T-helper 1 cell (primary cell): ENCODE data around the gene ZBTB40.

Source experiments
- DNase-seq, 5 donors: peaks; one replicate each; pipeline ENCODE4 v3.0.0-alpha.2; 2012 to 2020
- total RNA-seq, 4 donors: gene quantifications; one replicate each; lab custom pipeline; 2026; lab: John Stamatoyannopoulos, UW

The ZBTB40 gene, protein sequence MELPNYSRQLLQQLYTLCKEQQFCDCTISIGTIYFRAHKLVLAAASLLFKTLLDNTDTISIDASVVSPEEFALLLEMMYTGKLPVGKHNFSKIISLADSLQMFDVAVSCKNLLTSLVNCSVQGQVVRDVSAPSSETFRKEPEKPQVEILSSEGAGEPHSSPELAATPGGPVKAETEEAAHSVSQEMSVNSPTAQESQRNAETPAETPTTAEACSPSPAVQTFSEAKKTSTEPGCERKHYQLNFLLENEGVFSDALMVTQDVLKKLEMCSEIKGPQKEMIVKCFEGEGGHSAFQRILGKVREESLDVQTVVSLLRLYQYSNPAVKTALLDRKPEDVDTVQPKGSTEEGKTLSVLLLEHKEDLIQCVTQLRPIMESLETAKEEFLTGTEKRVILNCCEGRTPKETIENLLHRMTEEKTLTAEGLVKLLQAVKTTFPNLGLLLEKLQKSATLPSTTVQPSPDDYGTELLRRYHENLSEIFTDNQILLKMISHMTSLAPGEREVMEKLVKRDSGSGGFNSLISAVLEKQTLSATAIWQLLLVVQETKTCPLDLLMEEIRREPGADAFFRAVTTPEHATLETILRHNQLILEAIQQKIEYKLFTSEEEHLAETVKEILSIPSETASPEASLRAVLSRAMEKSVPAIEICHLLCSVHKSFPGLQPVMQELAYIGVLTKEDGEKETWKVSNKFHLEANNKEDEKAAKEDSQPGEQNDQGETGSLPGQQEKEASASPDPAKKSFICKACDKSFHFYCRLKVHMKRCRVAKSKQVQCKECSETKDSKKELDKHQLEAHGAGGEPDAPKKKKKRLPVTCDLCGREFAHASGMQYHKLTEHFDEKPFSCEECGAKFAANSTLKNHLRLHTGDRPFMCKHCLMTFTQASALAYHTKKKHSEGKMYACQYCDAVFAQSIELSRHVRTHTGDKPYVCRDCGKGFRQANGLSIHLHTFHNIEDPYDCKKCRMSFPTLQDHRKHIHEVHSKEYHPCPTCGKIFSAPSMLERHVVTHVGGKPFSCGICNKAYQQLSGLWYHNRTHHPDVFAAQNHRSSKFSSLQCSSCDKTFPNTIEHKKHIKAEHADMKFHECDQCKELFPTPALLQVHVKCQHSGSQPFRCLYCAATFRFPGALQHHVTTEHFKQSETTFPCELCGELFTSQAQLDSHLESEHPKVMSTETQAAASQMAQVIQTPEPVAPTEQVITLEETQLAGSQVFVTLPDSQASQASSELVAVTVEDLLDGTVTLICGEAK
- total RNA-seq, result 127 to 273 (median 231) reads per million in 4 donors

DNA sequence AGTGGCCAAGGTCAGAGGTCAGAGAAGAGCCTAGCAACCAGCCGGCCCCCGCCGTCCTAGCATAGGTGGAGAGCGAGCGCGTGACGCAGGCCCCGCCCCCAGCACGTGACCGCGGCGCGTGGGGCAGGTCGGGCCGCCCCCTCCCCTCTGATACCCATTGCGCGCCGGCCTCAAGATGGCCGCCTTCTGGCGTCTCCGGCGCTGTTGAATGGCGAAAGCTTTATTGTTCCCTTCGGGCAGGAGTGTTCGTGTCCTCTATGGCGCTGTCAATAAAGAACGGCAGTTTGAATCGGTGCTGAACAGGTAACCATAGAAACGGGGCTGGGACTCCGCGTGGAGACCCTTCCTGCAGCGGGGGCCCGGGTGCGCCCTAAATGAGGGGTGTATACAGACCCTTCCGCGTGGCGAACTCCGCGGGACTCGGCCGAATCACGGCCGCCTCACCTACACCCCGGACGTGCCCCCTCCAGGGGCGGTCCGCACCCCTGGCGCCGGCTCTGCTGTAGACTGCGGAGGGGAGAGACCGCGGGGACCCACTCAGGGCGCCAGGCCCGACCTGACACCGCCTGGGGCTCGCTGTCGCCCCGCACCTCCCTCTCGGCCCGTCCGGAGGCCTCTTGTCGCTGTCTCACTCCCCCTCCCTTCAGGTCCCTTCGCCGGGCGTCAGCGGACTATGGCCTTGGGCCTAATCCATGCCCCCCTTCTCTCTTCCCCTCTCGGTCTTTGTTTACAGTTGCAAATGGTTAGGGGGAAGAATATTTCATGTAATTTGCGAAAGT is at the start of gene ZBTB40:
Gene ZBTB40, plus strand, starts transcription at position 150 of the 779 bp plus-strand sequence. CDS start 38,098 bp downstream, outside the sequence.
- DNase-seq, result peak; percentile 86 to 96 (median 92)

DNA sequence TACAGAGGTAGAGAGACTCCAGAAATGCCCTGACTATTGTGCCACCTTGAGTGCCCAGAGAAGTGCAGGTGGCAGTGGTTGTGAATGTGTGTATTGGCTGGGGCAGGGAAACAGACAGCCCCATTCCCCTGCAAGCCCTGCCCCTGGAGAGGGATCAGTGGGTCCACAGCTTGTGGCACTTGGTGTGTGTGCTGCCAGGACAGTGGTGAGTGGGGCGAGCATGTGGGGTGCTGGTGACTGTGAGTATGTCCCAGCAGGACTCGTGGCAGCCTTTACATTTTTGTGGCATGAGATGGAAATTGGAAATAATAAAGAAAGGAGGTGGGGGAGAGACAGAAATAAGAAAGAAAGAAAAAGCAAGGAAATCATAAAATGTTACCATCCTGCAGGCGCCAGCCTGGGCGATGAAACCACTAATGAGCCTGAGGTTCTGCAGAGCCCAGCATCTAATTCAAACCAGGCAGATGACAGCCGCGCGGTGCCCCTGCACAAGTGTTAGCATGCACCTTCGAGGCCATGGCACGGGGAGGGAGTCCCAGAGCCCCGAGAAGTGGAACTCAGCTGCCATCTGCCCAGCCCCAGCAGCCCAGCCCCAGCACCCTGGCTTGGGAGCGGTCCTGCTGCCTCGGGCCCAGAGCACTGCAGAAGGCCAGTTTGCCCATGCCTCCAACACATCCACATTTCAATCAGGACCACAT is 49.1 kb upstream of the ZBTB40 start:
- DNase-seq, result no peak

DNA sequence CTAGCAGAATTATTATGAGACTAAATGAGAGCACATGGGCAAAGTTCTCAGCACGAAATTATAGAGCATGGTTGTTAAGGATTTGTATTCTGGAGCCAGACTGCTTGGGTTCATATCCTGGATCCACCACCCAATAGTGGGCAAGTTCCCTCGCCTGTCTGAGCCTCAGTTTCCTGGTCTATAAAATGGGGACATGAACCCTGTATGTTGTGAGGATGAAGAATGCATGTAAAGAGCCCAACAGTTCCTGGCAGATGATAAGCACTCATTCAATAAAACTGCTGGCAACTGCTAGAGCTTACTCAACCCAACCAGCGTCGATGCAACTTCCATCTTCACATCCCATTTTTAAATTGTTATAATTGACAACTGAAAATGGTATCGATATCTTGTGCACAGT is 47.2 kb upstream of the ZBTB40 start:
- no peak for DNase-seq

DNA sequence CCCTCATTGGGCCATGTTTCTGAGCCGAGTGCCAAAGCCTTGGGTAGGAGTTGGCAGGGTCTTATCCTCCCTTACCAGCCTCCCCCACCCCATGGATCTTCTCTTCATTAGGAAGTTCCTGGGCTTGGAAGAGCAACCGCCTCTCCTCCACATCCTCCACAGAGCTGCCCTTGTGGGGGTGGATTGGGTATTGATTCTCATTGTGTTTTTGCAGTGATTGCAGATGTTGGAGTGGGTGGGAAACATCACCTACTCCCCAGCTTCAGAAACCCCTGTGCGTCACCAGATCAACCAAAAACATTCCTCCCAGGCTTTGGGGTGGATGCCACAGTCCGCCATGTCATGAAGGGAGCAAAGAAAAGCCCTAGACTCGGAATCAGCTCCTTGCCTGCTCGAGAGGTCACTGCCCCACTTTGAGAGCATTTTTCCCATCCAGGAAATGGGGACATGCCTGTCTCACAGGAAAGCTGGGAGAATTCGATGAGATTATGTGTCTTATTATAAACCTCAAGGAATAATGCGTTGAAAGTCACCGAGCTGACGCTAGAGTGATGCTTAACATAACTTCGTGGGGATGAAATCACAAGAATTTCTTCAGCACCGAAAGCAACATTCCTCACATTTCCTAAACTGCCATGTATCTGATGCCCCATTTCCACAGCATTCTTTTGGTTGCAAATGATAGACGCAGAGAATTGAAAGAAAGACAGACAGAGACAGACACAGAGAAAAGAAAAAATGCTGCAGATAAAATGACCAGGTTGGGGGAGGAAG is 44.7 kb upstream of the ZBTB40 start:
- DNase-seq, result no peak

DNA sequence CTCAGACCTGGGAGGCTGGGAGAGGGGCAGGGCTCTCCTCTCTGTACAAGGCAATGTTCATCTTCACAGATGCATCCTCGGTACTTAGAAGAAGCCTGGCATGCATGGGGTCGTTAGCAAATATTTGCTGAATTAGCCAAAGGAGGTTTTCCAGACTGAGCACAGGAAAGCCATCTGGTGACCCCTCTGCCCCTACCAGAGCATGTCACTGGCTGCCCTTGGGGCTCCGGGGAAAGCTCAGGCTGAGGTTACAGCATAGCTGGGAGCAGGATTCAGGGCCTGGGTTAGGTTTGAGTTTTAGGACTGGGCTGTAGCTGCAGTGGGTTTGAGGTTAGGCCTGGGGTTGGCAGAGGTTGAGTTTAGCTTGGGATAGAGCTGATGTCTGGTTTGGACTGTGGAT is 43.4 kb upstream of the ZBTB40 start:
- DNase-seq, result no peak

DNA sequence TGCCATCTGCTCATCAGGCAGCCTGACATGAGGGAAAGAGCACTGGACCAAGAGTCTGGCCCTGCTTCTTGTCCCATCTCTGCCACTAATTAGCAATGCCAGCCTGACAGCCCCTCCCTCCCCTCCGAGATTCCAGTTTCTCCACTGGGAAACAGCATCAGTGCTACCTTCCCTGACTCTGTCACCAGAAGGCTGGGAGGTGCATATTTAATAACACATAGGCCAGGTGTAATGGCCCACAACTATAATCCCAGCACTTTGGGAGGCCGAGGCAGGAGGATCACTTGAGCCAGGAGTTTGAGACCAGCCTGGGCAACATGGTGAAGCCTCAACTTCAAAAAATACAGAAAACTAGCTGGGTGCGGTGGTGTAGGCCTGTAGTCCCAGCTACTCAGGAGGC is 41.2 kb upstream of the ZBTB40 start:
- DNase-seq, result no peak

DNA sequence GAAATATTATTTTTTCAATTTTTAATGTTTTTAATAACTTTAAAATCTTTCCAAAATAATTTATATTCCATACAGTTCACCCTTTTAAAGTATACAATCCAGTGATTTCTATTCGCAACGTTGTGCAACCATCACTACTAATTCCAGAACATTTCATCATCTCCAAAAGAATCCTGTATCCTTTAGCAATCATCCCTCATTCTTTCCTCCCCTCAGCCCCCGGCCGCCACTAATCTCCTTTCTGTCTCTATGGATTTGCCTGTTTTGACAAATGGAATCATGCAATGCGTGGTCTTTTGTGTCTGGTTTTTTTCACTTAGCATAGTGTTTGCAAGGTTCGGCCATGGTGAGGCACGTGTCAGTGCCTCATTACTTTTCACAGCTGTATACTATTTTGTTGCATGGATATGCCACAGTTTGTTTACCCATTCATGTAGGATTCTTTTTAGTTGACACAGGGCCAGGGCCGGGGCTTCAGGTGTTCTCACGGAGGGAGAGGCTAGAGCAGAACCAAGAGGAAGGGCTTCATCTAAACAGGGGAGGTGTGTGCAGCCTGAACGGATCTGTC is 40.6 kb upstream of the ZBTB40 start:
- DNase-seq, result no peak

DNA sequence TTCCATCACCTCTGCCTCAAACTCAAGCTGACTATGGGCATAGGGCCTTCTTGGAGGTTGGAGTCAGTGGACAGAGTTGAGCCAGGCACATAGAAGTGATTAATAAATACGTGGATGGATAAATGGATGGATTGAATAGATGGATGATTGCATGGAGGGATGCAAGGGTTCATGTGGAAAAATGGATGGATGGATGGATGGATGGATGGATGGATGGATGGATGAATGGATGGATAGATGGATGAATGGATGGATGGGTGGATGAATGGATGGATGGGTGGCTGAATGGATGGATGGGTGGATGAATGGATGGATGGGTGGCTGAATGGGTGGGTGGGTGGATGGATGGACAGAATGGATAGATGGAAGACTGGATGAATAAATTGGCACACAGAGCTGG is 40.1 kb upstream of the ZBTB40 start:
- no peak for DNase-seq

DNA sequence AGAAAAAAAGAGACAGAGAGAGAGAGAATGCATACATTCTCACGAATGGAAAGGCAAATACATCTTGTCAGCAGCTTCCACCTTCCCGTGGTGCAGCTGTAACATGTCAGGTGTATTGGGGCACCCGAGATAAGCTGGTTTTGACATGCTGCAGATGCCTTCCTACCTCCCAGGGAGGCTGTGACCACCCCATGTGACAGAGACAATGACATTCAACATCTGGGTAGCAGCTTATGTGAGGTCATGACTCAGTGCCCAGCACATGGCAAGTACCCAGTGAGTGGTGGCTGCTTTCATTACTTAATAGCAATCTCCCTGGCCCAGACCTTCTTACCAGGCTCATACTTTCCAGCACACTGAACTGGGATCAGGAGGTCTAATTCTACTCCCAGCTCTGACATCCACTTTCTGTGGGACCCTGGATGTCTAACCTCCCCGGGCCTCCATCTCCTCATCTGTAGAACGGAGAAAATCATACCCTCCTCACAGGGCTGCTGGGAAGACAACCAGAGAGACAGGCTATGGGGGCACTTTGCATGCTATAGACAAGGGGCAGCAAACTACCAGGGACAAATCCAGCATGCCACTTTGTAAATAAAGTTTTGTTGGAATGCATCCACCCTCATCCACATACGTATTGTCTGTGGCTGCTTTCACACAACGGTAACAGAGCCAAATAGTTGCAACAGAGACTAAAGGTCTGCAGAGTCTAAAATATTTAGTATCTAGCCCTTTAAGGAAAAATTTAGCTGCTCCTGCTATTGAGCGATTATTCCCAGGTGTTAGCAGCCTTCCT is 38.5 kb upstream of the ZBTB40 start:
- DNase-seq, result no peak

DNA sequence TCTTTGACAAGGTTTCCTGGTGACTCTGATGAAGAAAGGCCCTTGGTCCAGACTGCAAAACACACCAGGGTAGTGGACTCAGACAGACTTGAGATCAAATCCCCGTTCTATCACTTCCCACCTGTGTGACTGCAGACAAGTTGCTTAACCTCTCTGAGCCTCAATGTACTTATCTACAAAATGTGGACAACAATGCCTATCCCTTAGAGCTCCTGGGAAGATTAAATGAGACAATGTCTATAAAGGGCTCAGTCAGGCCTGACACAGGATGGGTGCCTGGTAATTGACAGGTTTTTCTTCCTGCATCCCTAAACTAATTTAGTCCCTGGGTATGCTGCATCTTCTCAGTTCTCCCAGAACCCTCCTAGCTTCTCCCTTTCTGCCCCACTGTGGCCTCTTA is 37.9 kb upstream of the ZBTB40 start:
- DNase-seq, result no peak

DNA sequence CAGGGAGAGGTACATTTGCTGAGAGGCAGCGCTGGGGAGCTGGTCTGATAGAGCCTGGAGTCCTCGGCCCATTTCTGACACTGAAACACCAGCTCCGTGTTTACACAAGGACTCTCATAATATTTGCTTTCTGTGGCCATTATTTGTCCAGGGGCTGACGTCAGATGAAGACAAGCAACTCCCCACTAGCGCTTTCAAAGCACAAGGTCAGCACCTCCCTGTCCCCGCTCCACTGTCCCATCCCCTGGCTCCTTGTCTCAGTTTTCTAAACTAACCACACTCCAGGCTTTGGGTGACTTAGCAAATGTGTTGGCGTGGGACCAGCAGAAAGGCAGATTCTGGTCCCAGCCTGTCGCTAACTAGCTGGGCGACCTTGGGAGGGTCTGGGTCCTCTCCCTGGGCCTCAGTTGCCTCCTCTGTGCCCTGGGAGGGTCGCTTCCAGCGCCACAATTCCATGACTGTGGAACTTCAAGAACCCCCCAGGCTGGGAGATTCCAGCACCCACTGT is 37.4 kb upstream of the ZBTB40 start:
- no peak for DNase-seq

DNA sequence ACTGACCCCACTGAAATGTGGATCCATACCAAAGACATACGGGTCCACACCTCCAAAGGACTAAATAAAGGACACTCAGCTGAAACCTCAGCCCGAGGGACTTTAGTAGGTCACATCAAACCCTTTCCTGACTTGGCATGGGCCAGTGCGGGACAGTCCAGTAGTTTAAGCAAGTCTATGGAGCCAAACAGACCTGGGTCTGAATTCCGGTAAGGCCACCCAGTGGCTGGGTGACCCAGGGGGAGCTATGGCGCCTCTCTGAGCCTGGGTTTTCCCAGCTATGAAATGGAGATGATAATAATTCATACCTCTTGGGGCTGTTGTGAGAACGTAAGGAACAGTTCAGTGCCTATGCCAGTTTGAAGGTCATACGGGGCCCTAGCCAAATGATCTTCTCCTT is 36.2 kb upstream of the ZBTB40 start:
- no peak for DNase-seq

DNA sequence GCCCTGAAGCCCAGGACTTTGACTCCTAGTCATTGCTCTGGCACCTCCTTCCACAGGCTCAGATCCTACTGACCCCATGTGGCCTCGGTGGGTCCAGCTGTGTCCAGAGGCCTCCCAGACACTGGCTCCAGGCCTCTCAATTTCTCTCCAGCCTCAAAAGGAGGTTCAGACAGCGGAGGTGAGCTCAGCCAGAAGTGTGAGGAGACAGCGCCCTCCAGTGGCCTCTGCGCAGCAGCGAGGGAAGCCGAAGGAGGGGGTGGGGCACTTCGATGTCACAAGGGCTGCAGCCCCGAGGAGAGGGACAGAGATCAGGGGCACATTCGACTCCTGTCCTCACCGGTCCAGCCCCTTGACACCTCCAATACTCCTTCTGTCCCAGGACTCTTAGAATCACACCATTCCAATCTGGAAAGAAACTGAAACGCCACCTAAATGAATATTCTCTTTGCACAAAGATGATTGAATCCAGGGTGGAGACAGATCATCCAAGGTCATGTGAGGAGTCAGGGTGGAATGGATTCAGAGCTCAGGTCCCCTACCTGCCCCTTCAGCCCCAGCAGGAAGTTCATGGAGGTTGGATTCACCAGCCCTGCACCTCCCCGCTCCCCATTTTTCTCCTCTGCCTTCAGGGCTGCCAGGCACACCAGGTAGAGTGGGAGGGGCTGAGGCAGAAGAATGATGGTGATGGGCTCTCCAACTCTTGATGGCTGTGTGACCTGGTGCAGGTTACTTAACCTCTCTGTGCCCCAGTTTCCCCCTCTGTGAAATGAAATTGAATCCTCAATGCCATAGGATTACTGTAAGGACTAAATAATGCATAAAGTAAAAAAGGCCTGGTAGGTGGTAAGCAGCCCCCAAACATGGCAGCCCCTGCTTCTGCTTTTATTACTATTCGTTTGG is 34.8 kb upstream of the ZBTB40 start:
- DNase-seq, result peak; percentile 29 to 64 (median 58)

DNA sequence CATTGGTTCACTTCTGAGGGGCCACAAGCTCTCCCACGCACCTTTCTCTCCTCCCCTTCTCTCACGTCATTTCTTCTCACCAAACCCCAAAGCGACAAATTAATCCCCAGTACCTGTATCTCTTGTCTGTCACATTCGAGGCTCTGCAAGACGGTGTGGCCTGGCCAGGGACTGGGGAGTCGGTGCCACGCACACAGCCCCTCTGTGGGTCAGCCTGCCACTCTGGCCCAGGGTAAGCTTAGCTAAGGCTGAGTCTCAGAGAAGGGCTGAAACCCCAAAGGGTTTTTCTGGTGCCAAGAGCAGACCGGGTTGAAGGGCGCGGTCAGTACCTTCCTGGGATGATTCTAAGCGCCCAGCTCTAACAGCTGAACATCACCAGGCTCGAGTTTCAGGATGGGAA is 34.2 kb upstream of the ZBTB40 start:
- DNase-seq, result no peak

DNA sequence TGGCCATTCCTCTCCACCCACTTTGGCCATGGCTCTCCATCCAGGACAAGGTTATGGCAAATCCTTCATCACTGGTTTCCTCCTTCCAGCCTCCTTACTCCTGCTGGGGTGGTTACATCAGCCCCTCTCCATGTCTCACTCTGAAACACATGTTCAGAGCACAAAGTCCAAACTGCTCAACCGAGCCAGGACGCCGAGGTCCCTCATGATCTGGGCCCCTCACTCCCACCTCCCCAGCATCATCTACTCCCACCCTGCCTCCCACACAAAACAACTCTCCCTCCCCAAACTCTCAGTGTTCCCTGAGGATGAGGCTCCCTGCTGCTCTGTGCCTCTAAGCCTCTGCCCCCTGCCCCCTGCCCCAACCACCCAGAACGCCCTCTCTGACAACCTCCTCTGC is 33.3 kb upstream of the ZBTB40 start:
- DNase-seq, result no peak

DNA sequence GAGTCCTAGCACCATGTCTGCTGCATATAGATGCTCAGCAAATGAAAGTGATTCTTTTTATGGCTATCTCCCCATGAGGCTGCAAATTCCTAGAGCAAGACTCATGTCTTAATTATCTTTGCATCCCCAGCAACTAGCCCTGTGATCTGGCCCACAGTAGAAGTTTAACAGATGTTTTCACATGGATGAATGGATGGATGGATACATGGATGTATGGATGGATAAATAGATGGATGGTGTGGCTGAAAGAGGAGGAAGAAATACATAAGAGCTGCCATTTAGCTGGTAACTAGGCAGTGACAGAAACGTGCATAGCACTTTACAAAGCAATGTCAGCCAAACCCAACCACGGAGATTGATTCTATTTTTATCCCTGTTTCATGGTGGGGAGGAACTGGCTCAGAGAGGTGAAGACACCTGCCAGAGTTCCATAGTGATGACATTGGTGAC is 32.7 kb upstream of the ZBTB40 start:
- DNase-seq, result no peak

DNA sequence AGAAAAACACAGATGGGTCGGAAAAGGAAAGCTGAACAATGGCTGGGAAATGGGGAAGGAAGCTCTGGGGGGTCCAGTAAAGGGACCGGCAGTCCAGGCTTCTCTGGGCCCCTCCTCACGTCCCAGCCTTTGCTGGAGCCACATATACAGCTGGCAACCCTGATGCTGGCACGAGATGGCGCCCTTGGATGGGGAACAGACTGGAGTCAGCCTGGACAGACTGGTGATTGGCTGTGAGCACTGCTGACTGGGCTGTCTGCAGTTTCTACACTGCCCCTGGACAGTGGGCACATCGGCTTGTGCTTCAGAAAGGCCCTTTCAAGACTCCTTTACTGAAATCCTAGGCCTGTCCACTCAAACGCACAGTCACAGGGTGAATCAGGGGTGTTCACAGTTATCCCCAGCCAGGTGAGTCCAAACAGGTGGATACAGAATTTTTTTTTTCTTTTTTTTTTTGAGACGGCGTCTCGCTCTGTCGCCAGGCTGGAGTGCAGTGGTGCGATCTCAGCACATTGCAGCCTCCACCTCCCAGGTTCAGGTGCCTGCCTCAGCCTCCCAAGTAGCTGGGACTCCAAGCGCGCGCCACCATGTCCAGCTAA is 31.1 kb upstream of the ZBTB40 start:
- DNase-seq, result peak in 3 of 5 donors; percentile 23 to 41 (median 33)

DNA sequence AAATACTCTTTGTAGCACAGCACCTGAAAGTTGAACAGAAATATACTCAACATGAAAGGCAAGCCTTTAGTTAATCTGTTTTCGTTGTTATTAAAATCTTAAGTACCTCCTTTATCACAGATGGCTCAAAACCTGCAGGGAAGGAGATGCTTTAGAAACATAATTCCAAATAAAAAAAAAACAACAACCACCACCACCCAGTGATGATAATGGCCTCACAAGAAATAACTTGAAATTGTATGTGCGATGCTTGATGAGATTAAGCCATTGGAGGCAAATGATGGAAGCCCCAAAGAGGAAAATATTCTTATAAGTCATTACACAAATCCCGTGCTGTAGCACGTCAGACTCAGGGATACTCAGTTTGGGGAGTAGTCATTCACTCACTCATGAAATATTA is 24.9 kb upstream of the ZBTB40 start:
- no peak for DNase-seq
